Common myeloid progenitor, CD34-positive (primary cell): ENCODE measurements around the gene HMGB4.

Source experiments
- CTCF ChIA-PET: fragments of 350-600 bp; sonication (Branson Sonifier 250); formaldehyde crosslinking; loops from one replicate; lab custom pipeline; 2021; ENCODE audit warnings: antibody characterized with exemption; lab: Charles Lee
- POLR2A ChIA-PET: fragments of 350-600 bp; sonication (Branson Sonifier 250); formaldehyde crosslinking; loops from one replicate; lab custom pipeline; 2021; ENCODE audit warnings: antibody characterized with exemption; lab: Charles Lee
- DNase-seq, 3 donors: peaks; one replicate each; pipeline versions ENCODE4 v3.0.0 to v3.0.0-alpha.2; 2013
- H3K27ac ChIP-seq, 2 experiments: 1 replicate in 1 of 2; 2 replicates in 1 of 2; pipeline ENCODE4 v1.7.0; 2013; ENCODE audit warnings: inconsistent platforms in 2 of 2, low read length in 2 of 2, mild to moderate bottlenecking in 2 of 2, low read depth in 1 of 2, moderate library complexity in 1 of 2; ENCODE audit not compliant: severe bottlenecking in 2 of 2, insufficient read depth in 1 of 2, poor library complexity in 1 of 2
- H3K27me3 ChIP-seq, 5 experiments: replicated peaks in 2 of 5; 1 replicate in 3 of 5; 2 replicates in 2 of 5; pipeline versions ENCODE4 v1.6.1 to v1.7.0; 2013; ENCODE audit warnings: low read length in 4 of 5, mild to moderate bottlenecking in 2 of 5, moderate library complexity in 2 of 5, inconsistent platforms in 1 of 5; ENCODE audit not compliant: insufficient read depth in 5 of 5, control insufficient read depth in 4 of 5
- H3K36me3 ChIP-seq, 4 experiments: 1 replicate in 2 of 4; 2 replicates in 2 of 4; pipeline versions ENCODE4 v1.6.1 to v1.7.0; 2013; ENCODE audit warnings: low read length in 3 of 4, control low read depth in 1 of 4, mild to moderate bottlenecking in 1 of 4; ENCODE audit not compliant: control insufficient read depth in 4 of 4, insufficient read depth in 4 of 4
- H3K4me1 ChIP-seq, 4 experiments: 1 replicate in 3 of 4; 2 replicates in 1 of 4; pipeline versions ENCODE4 v1.6.1 to v1.7.1; 2013; ENCODE audit warnings: low read length in 3 of 4, mild to moderate bottlenecking in 3 of 4, control low read depth in 1 of 4, inconsistent platforms in 1 of 4, moderate library complexity in 1 of 4; ENCODE audit not compliant: control insufficient read depth in 4 of 4, insufficient read depth in 4 of 4; ENCODE audit errors: control extremely low read depth in 1 of 4
- H3K4me3 ChIP-seq, 7 experiments: 1 replicate in 4 of 7; 2 replicates in 3 of 7; pipeline versions ENCODE4 v1.5.1 to v1.7.0; 2013; ENCODE audit warnings: mild to moderate bottlenecking in 7 of 7, low read length in 6 of 7, moderate library complexity in 6 of 7, inconsistent platforms in 2 of 7, low read depth in 2 of 7, control low read depth in 1 of 7; ENCODE audit not compliant: insufficient read depth in 4 of 7, control insufficient read depth in 1 of 7; ENCODE audit errors: extremely low read depth in 1 of 7
- H3K9me3 ChIP-seq, 5 experiments: 1 replicate in 4 of 5; 2 replicates in 1 of 5; pipeline versions ENCODE4 v1.6.1 to v1.7.1; 2013; ENCODE audit warnings: low read length in 4 of 5, mild to moderate bottlenecking in 2 of 5, inconsistent platforms in 1 of 5, low read depth in 1 of 5, moderate library complexity in 1 of 5; ENCODE audit not compliant: control insufficient read depth in 4 of 5, insufficient read depth in 2 of 5; ENCODE audit errors: control extremely low read depth in 1 of 5
- WGBS: methylation state at CpG from one replicate; pipeline ENCODE4 v1.1.5; 2013; ENCODE audit not compliant: insufficient coverage; 5-methylcytosine and 5-hydroxymethylcytosine counted together

The HMGB4 gene

DNA sequence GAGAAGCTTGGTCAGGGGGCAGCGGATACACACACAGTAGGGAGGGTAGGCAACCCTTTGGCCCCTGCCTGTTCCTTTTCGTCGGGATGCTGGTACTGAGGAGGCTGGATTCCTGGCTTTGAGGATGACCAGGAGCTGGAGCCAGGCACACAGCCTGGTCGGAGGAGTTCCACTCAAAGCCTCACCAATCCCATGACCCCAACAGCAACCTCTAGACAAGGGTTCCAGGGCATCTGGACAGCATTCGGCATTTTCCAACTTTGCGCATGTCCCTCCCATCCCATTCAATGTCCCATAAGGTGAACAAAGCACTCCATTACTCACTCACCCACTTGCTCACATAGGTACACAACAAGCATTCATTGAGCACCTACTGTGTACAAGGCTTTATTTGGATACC is 42.6 kb upstream of the HMGB4 start:
- ChIA-PET CTCF (no interaction called here), POLR2A (no interaction called here)
- 98% methylated on average over 6 of the region's 6 CpGs for WGBS
- Histone ChIP-seq H3K27me3 (peaks cover 0 to 16% (median 3%) of the 10 kb centered on the region in 5 experiments), H3K4me1 (no peaks in the 10 kb centered on the region), H3K4me3 (no peak overlapping the region), H3K36me3 (no peaks in the 10 kb centered on the region), H3K27ac (no peak overlapping the region), H3K9me3 (no peaks in the 10 kb centered on the region)
- no peak for DNase-seq

DNA sequence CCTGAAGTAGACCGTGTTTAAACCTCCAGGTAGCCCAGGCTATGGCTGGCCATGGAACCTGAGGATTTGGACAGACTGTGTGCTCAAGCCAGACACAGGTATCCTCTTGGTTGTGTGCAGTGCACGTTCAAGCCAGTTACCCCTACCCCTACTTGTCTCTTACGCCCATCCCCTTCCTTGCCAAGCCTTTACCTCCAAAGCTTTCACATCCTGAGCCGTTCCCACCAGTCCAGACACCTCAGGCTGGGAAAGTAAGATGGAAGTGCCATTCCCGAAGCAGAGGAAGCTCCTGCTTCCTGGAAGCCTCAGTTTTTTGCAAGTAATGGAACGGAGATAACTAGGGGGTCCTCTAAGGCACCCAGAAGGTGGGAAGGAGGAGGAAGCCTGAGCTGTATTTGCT is 41.5 kb upstream of the HMGB4 start:
- no peaks in the 10 kb centered on the region for H3K9me3 ChIP-seq
- DNase-seq: no peak
- H3K4me3 ChIP-seq: no peak overlapping the region
- H3K27me3 ChIP-seq: peaks cover 0 to 13% (median 3%) of the 10 kb centered on the region in 5 experiments
- no peaks in the 10 kb centered on the region for H3K4me1 ChIP-seq
- ChIA-PET CTCF (no interaction called here), POLR2A (no interaction called here)
- 41% methylated on average over 3 of the region's 6 CpGs for WGBS
- H3K27ac ChIP-seq: no peak overlapping the region
- no peaks in the 10 kb centered on the region for H3K36me3 ChIP-seq

DNA sequence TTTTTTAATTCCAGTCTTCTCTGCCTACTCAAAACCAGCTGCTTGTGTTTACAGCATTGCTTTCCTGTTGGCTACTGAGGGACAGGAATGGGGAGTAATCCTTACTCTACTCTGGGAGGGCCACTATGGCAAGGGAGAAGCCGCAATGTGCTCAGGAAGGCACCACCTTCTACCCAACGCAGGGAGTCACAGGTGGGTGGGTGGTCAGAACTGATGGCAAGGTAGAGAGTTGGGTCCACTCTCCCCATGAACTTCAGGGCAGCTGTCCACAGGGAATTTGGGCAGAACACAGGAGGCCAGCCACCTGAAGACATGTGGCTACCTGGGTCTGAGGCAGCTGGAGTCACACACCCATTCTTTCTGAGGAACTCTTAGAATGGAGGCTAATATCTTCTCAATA is 40.5 kb upstream of the HMGB4 start:
- CTCF ChIA-PET: no interaction called here
- POLR2A ChIA-PET: no interaction called here
- Histone ChIP-seq H3K4me3 (no peak overlapping the region), H3K36me3 (no peaks in the 10 kb centered on the region), H3K9me3 (peaks cover 0 to under 1% (median 0%) of the 10 kb centered on the region in 5 experiments), H3K27me3 (peaks cover 0 to 9% (median 2%) of the 10 kb centered on the region in 5 experiments), H3K27ac (no peak overlapping the region), H3K4me1 (no peaks in the 10 kb centered on the region)
- no peak for DNase-seq
- WGBS: 100% methylated on average over 2 of the region's 2 CpGs

DNA sequence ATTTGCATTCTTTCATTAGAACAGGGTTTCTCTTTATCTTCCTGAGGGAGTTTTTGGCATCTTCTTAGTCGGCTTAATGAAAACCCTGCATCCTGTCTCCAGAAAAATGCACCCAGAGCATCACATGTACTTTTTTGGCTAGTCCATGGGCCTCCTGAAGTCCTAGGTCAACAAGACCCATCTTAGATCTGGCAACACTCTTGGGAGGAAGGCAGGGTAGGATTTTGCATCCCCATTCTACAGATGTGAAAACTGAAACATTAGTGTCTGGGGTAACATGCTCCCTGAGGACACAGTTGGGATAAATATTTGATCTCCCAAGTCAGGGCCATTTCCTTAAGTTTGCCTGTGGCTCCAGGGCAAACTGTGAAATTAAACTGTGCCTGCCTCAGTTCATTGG is 40.0 kb upstream of the HMGB4 start:
- H3K27ac ChIP-seq: no peak overlapping the region
- no peaks in the 10 kb centered on the region for H3K4me1 ChIP-seq
- H3K27me3 ChIP-seq: peaks cover 0 to 9% (median 2%) of the 10 kb centered on the region in 5 experiments
- ChIA-PET POLR2A (no interaction called here), CTCF (no interaction called here)
- H3K9me3 ChIP-seq: peaks cover 0 to 4% (median 0%) of the 10 kb centered on the region in 5 experiments
- H3K36me3 ChIP-seq: no peaks in the 10 kb centered on the region
- H3K4me3 ChIP-seq: no peak overlapping the region
- DNase-seq: no peak
- 89% methylated on average over 1 of the region's 1 CpG for WGBS

DNA sequence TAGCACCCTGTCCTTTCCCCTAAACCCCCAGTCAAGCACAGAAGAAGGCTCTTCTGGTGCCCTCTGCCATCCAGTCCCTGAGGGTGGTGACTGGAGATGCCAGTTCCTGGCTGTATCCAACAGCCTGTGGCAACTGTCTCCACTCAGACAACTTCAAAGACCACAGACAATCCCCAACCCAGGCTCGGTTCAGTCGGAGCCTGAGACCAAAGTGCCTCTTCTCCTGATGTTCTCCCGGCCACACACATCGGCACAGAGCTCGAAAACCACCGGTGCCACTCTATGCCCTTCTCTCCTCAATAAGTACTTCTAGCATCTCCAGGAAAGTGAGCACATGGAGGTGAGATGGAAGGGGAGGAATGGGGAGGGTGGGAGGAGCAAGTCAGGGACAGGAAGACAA is 39.6 kb upstream of the HMGB4 start:
- H3K27me3 ChIP-seq: peaks cover 0 to 9% (median 2%) of the 10 kb centered on the region in 5 experiments
- H3K4me1 ChIP-seq: no peaks in the 10 kb centered on the region
- POLR2A ChIA-PET: no interaction called here
- no peak for DNase-seq
- H3K9me3 ChIP-seq: peaks cover 0 to 4% (median 0%) of the 10 kb centered on the region in 5 experiments
- WGBS: no CpG with 5 or more reads among the region's 6 CpGs
- no peaks in the 10 kb centered on the region for H3K36me3 ChIP-seq
- H3K4me3 ChIP-seq: no peak overlapping the region
- CTCF ChIA-PET: no interaction called here
- no peak overlapping the region for H3K27ac ChIP-seq

DNA sequence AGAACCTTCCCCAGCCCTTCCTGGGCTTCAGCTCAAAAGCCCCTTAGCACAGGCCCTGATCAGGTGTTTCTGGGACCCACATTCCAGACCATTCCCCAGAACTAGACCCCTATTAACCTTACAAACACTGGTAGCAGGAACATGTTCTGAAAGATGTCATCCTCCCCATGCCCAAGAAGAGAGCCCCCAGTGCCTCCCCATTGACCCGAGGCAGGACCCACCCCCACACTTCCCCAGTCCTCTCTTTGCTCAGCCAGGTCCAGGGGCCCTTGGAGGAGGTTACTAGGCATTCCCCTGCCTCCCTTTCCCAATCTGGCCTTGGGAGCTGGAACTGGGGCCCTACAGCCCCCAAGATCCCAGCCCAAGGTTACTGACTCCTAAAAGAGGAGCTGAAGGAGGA is 38.9 kb upstream of the HMGB4 start:
- 83% methylated on average over 1 of the region's 1 CpG for WGBS
- H3K27ac ChIP-seq: no peak overlapping the region
- peaks cover 0 to 4% (median 0%) of the 10 kb centered on the region in 5 experiments for H3K9me3 ChIP-seq
- ChIA-PET CTCF (no interaction called here), POLR2A (no interaction called here)
- no peaks in the 10 kb centered on the region for H3K4me1 ChIP-seq
- H3K36me3 ChIP-seq: no peaks in the 10 kb centered on the region
- no peak for DNase-seq
- no peak overlapping the region for H3K4me3 ChIP-seq
- H3K27me3 ChIP-seq: peaks cover 0 to 9% (median 2%) of the 10 kb centered on the region in 5 experiments

DNA sequence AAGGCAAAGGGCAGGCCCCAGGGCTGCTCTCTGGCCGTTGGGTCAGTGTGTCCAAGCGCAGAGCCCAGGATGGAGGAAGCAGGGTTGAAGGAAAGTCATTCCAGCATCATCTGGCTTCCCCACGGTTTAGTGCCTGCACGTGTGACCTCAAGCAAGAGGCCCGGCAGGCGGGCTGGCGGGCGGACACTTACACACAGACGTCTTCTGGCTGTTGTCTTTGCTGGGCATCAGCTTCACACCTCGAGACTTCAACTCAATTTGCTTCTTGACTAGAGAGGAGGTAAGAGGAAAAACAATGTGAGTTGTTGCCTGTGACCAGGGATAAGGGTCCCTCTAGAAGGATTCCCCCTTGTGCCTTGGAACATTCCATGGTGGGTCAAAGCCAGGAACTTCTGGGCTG is 38.4 kb upstream of the HMGB4 start:
- Histone ChIP-seq H3K4me1 (no peaks in the 10 kb centered on the region), H3K27me3 (peaks cover 0 to 9% (median 0%) of the 10 kb centered on the region in 5 experiments), H3K36me3 (no peaks in the 10 kb centered on the region), H3K4me3 (no peak overlapping the region), H3K9me3 (peaks cover 0 to 4% (median 0%) of the 10 kb centered on the region in 5 experiments), H3K27ac (no peak overlapping the region)
- ChIA-PET CTCF (no interaction called here), POLR2A (no interaction called here)
- WGBS: 86% methylated on average over 10 of the region's 10 CpGs
- DNase-seq: no peak
